Hepatocyte (in vitro differentiated cells): Measurements from ENCODE around the gene RIMS1.

ENCODE experiments used
- EZH2 ChIP-seq: fragments of 200-600 bp; sonication (generic); IDR thresholded peaks from 2 replicates; pipeline ENCODE4 v1.6.1; 2016; ENCODE audit warnings: antibody characterized with exemption, mild to moderate bottlenecking, borderline replicate concordance
- TF ChIP-seq, protein P1 (sequence below): fragments of 200-600 bp; sonication (generic); IDR thresholded peaks from 2 replicates; pipeline ENCODE4 v1.5.1; 2016; ENCODE audit warnings: antibody characterized with exemption, mild to moderate bottlenecking; ENCODE audit not compliant: poor library complexity

DNA sequence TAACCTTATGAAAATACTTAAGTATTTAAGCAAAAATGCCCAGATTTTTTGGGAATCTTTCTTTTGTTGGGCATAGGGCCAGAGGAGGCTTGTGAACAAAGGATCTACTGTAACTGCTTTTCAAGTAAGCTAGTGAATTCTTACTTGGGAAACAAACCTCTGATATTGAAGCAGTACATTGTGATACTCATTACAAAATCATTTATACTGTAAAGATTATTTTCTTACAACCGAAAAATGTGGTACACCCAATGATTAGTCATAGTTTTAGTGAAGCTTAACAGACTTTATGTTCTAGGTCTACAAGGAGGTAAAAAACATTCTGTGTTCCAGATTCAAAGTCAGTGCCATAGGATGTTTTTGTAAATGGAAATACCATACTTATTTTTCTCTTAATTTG lies 462.6 kb downstream of the RIMS1 start:
- TF ChIP-seq, protein P1, sequence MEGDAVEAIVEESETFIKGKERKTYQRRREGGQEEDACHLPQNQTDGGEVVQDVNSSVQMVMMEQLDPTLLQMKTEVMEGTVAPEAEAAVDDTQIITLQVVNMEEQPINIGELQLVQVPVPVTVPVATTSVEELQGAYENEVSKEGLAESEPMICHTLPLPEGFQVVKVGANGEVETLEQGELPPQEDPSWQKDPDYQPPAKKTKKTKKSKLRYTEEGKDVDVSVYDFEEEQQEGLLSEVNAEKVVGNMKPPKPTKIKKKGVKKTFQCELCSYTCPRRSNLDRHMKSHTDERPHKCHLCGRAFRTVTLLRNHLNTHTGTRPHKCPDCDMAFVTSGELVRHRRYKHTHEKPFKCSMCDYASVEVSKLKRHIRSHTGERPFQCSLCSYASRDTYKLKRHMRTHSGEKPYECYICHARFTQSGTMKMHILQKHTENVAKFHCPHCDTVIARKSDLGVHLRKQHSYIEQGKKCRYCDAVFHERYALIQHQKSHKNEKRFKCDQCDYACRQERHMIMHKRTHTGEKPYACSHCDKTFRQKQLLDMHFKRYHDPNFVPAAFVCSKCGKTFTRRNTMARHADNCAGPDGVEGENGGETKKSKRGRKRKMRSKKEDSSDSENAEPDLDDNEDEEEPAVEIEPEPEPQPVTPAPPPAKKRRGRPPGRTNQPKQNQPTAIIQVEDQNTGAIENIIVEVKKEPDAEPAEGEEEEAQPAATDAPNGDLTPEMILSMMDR: no peak
- TF ChIP-seq EZH2: no peak
